Epithelial cell of esophagus (primary cell): ENCODE data around the gene TICAM2.

Experiments used
- DNase-seq: peaks from one replicate; pipeline ENCODE4 v3.0.0; 2010; ENCODE audit warnings: low read depth
- H3K4me3 ChIP-seq: 2 replicates; pipeline ENCODE4 v1.5.1; 2011; ENCODE audit warnings: mild to moderate bottlenecking, low read length, control low read depth
- TF ChIP-seq, protein P1 (sequence below): IDR thresholded peaks from 2 replicates; pipeline ENCODE4 v1.5.1; 2011; ENCODE audit warnings: low read depth, mild to moderate bottlenecking, low read length, control low read depth, inconsistent platforms; ENCODE audit not compliant: insufficient read depth; ENCODE audit errors: missing control alignments

Gene TICAM2

GRCh38 chr5:115580941-115581340 lies 21.3 kb downstream of the TICAM2 start:
- DNase-seq: no peak
- H3K4me3 ChIP-seq: no peak overlapping the region
- TF ChIP-seq, protein P1, sequence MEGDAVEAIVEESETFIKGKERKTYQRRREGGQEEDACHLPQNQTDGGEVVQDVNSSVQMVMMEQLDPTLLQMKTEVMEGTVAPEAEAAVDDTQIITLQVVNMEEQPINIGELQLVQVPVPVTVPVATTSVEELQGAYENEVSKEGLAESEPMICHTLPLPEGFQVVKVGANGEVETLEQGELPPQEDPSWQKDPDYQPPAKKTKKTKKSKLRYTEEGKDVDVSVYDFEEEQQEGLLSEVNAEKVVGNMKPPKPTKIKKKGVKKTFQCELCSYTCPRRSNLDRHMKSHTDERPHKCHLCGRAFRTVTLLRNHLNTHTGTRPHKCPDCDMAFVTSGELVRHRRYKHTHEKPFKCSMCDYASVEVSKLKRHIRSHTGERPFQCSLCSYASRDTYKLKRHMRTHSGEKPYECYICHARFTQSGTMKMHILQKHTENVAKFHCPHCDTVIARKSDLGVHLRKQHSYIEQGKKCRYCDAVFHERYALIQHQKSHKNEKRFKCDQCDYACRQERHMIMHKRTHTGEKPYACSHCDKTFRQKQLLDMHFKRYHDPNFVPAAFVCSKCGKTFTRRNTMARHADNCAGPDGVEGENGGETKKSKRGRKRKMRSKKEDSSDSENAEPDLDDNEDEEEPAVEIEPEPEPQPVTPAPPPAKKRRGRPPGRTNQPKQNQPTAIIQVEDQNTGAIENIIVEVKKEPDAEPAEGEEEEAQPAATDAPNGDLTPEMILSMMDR: no peak

GRCh38 chr5:115579747-115580173 lies 22.5 kb downstream of the TICAM2 start:
- TF ChIP-seq, protein P1: no peak
- DNase-seq: peak; percentile 57
- H3K4me3 ChIP-seq: no peak overlapping the region

- H3K4me3 ChIP-seq: no peak overlapping the region
- no peak for DNase-seq
- TF ChIP-seq, protein P1: no peak
Observed at GRCh38 chr5:115579216-115579615, 23.1 kb downstream of the TICAM2 start.

DNA sequence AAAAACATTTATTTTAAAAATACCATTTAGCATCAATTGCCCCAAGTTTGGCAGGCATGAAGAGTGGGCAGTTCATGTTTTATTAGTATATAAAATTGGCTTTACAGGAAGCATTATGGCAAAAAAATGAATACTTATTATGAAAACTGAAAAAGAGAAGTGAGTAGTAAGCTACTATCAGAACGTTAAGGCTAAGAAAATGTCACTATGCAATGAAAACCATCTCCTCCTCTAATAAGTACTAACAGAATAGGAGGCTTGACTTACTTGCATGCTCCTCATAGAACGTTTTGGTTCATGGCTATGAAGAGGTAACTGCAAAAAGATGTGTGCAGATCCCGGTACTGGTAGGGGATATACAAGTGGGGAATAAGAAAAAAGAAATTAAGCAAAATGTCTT lies 23.6 kb downstream of the TICAM2 start:
- no peak overlapping the region for H3K4me3 ChIP-seq
- no peak for DNase-seq
- TF ChIP-seq, protein P1: no peak

DNA sequence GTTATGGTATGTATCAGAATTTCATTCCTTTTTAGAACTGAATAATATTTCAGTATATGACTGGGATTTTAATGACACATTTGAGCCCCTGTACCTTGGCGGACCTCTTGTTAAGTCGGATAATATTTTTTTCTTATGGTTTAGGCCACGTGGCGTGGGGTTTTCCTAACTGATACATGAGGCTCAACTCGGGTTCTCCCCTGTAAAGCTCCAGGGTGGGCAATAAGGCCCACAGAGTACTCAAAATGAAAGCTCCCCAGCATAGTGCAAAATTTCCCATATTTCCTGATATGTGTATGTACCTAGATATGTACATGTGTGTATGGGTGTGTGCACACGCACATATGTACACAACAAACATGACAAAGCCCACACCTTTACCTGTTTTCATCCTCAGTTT lies 24.5 kb downstream of the TICAM2 start:
- H3K4me3 ChIP-seq: no peak overlapping the region
- DNase-seq: no peak
- TF ChIP-seq, protein P1: no peak

DNA sequence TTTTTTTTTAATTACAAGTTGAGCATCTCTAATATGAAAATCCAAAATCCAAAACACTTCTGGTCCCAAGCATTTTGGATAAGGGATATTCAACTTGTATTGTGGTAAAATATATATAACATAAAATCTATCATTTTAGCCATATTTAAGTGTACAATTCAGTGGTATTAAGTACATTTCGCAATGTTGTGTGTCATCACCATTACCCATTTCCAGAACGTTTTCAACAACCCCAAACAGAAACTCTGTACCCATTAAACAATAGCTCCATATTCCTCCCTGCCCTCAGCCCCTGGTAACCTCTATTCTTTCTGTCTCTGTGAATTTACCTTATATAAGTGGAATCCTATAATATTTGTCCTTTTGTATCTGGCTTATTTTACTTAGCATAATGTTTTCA lies 24.9 kb downstream of the TICAM2 start:
- peak; percentile 60 for DNase-seq
- no peak overlapping the region for H3K4me3 ChIP-seq
- TF ChIP-seq, protein P1: no peak

GRCh38 chr5:115575167-115576070 lies 26.9 kb downstream of the TICAM2 start:
- TF ChIP-seq, protein P1: no peak
- no peak overlapping the region for H3K4me3 ChIP-seq
- peak; percentile 68 for DNase-seq
